ENCODE measurements around the gene CDK11A. TPM values are rescaled to one million over a fixed set of nuclear protein-coding genes. Genes with fewer than 3 reads are reported as not detected.
"Not testable (repeated sequence)": the region's sequence is repeated elsewhere in the genome, so short reads cannot be mapped to it uniquely, and the experiment has no call there.

Gene CDK11A
- total and polyA plus RNA-seq, 2 donors (not counting 1 experiment from before 2014, with no cell fraction given): 2.8 to 14.2 TPM

GRCh38 chr1:1692714-1693647 is 31.2 kb downstream of the CDK11A start, which contains the start of gene SLC35E2B:
TSS of gene SLC35E2B (minus strand) at chr1:1692795. CDS start at chr1:1676699, 16,096 bp downstream.
- H3K4me2 ChIP-seq (ENCODE audit: extremely low read depth, insufficient read depth, low read length); H4K20me1 ChIP-seq (ENCODE audit: control insufficient read depth, extremely low read depth, insufficient read depth, low read length); H3K27me3 ChIP-seq (ENCODE audit: control insufficient read depth, insufficient read depth, low read length); H3K4me1 ChIP-seq (ENCODE audit: control insufficient read depth, extremely low read depth, insufficient read depth, low read length); H3K36me3 ChIP-seq (ENCODE audit: control insufficient read depth, insufficient read depth, low read length); H3K9me3 ChIP-seq (ENCODE audit: control insufficient read depth, insufficient read depth, low read depth, low read length); H2AFZ ChIP-seq (ENCODE audit: low read length): not testable (repeated sequence)
- peak in 1 of 2 donors; percentile 38 for TF ChIP-seq CTCF (conservative IDR thresholded peaks at IDR 0.05 in 1 of 2, IDR thresholded peaks at IDR 0.05 in 1 of 2; ENCODE audit: low read depth in 1 of 2, low read length in 2 of 2)
- peaks cover 11% of the 10 kb centered on the region for H3K79me2 ChIP-seq (ENCODE audit: control insufficient read depth, insufficient read depth, low read length)
- DNase-seq (ENCODE audit: low read depth in 2 of 2): peak; percentile 93 to 97
- peak within 1 kb of the TSS; percentile 31 to 54 (median 44) for H3K4me3 ChIP-seq (replicated peaks in 1 of 4; ENCODE audit: control extremely low read depth in 1 of 4, insufficient read depth in 1 of 4, low read depth in 3 of 4, low read length in 4 of 4)
- H3K9ac ChIP-seq (ENCODE audit: insufficient read depth, low read length): peak within 1 kb of the TSS; percentile 70
- peak within 1 kb of the TSS; percentile 73 for H3K27ac ChIP-seq (ENCODE audit: insufficient read depth, low read length)

- Histone ChIP-seq H3K27ac (ENCODE audit: insufficient read depth, low read length) (peak overlapping the region; percentile 73), H3K9ac (ENCODE audit: insufficient read depth, low read length) (peak overlapping the region; percentile 70), H3K4me3 (replicated peaks in 1 of 4; ENCODE audit: control extremely low read depth in 1 of 4, insufficient read depth in 1 of 4, low read depth in 3 of 4, low read length in 4 of 4) (peak overlapping the region; percentile 31 to 54 (median 44)), H3K79me2 (ENCODE audit: control insufficient read depth, insufficient read depth, low read length) (peaks cover 15% of the 10 kb centered on the region)
- not testable (repeated sequence) for H3K36me3 ChIP-seq (ENCODE audit: control insufficient read depth, insufficient read depth, low read length); H3K4me1 ChIP-seq (ENCODE audit: control insufficient read depth, extremely low read depth, insufficient read depth, low read length); H3K4me2 ChIP-seq (ENCODE audit: extremely low read depth, insufficient read depth, low read length); H4K20me1 ChIP-seq (ENCODE audit: control insufficient read depth, extremely low read depth, insufficient read depth, low read length); H3K9me3 ChIP-seq (ENCODE audit: control insufficient read depth, insufficient read depth, low read depth, low read length); H3K27me3 ChIP-seq (ENCODE audit: control insufficient read depth, insufficient read depth, low read length); H2AFZ ChIP-seq (ENCODE audit: low read length)
- DNase-seq (ENCODE audit: low read depth in 2 of 2): peak; percentile 52 to 76
These were observed 31.8 kb downstream of the CDK11A start for GRCh38 chr1:1692324-1692713.

GRCh38 chr1:1691443-1691842 is 32.7 kb downstream of the CDK11A start:
- peak overlapping the region in 1 of 4 experiments; percentile 53 for H3K4me3 ChIP-seq (replicated peaks in 1 of 4; ENCODE audit: control extremely low read depth in 1 of 4, insufficient read depth in 1 of 4, low read depth in 3 of 4, low read length in 4 of 4)
- H3K36me3 ChIP-seq (ENCODE audit: control insufficient read depth, insufficient read depth, low read length); H4K20me1 ChIP-seq (ENCODE audit: control insufficient read depth, extremely low read depth, insufficient read depth, low read length); H3K9ac ChIP-seq (ENCODE audit: insufficient read depth, low read length); H2AFZ ChIP-seq (ENCODE audit: low read length); H3K27ac ChIP-seq (ENCODE audit: insufficient read depth, low read length); H3K4me2 ChIP-seq (ENCODE audit: extremely low read depth, insufficient read depth, low read length); H3K9me3 ChIP-seq (ENCODE audit: control insufficient read depth, insufficient read depth, low read depth, low read length); H3K27me3 ChIP-seq (ENCODE audit: control insufficient read depth, insufficient read depth, low read length); DNase-seq (ENCODE audit: low read depth in 2 of 2); H3K4me1 ChIP-seq (ENCODE audit: control insufficient read depth, extremely low read depth, insufficient read depth, low read length): not testable (repeated sequence)
- H3K79me2 ChIP-seq (ENCODE audit: control insufficient read depth, insufficient read depth, low read length): peaks cover 19% of the 10 kb centered on the region

- H3K9ac ChIP-seq (ENCODE audit: insufficient read depth, low read length); H3K27ac ChIP-seq (ENCODE audit: insufficient read depth, low read length); DNase-seq (ENCODE audit: low read depth in 2 of 2); H4K20me1 ChIP-seq (ENCODE audit: control insufficient read depth, extremely low read depth, insufficient read depth, low read length); H3K4me3 ChIP-seq (replicated peaks in 1 of 4; ENCODE audit: control extremely low read depth in 1 of 4, insufficient read depth in 1 of 4, low read depth in 3 of 4, low read length in 4 of 4); H3K27me3 ChIP-seq (ENCODE audit: control insufficient read depth, insufficient read depth, low read length); H3K4me1 ChIP-seq (ENCODE audit: control insufficient read depth, extremely low read depth, insufficient read depth, low read length); H2AFZ ChIP-seq (ENCODE audit: low read length); H3K36me3 ChIP-seq (ENCODE audit: control insufficient read depth, insufficient read depth, low read length); H3K9me3 ChIP-seq (ENCODE audit: control insufficient read depth, insufficient read depth, low read depth, low read length); H3K4me2 ChIP-seq (ENCODE audit: extremely low read depth, insufficient read depth, low read length): not testable (repeated sequence)
- H3K79me2 ChIP-seq (ENCODE audit: control insufficient read depth, insufficient read depth, low read length): peaks cover 27% of the 10 kb centered on the region
These were observed 34.6 kb downstream of the CDK11A start for GRCh38 chr1:1689526-1689925.

All from fibroblast of lung (primary cell).